Measurements from ENCODE around the gene TMCO2. TPM values are rescaled to one million over a fixed set of nuclear protein-coding genes. Genes with fewer than 3 reads are reported as not detected.

The TMCO2 gene
- total and polyA plus RNA-seq, 2 experiments from 2014 or later: not detected

GRCh38 chr1:40300651-40301050 is 52.9 kb downstream of the TMCO2 start (continued):
- no peak for TF ChIP-seq ETS1 (IDR thresholded peaks at IDR 0.05)
- no peak for TF ChIP-seq ZNF331 (CRISPR knock-in tag; IDR thresholded peaks at IDR 0.05; ENCODE audit: low read depth)
- TF ChIP-seq POLR2AphosphoS5 (IDR thresholded peaks at IDR 0.05; ENCODE audit: low read depth): no peak
- no peak for TF ChIP-seq EZH2 (IDR thresholded peaks at IDR 0.05; ENCODE audit: low read depth, unreplicated experiment)
- no peak for TF ChIP-seq ZNF114 (CRISPR knock-in tag; IDR thresholded peaks at IDR 0.05)

- Mint-ChIP-seq H3K4me1 (peaks cover 6% of the 10 kb centered on the region; the same call in 1 of the 3 replicates), H3K9me3 (no peaks in the 10 kb centered on the region), H3K36me3 (ENCODE audit: low read depth) (no peaks in the 10 kb centered on the region), H3K27me3 (ENCODE audit: insufficient read depth, low read depth, poor library complexity) (peaks cover 13% of the 10 kb centered on the region), H3K27ac (no peak overlapping the region), H3K4me3 (no peak overlapping the region)
- peaks cover 33% of the 10 kb centered on the region for H3K27me3 ChIP-seq (ENCODE audit: insufficient read depth)
- H3K27ac ChIP-seq (ENCODE audit: low read depth): no peak overlapping the region
- no peak overlapping the region for H2AFZ ChIP-seq
- no peaks in the 10 kb centered on the region for H3K36me3 ChIP-seq (ENCODE audit: insufficient read depth)
- DNase-seq (ENCODE audit: low spot score): no peak
- no peak for TF ChIP-seq ZNF462 (CRISPR knock-in tag; IDR thresholded peaks at IDR 0.05)
- TF ChIP-seq CTCF (conservative IDR thresholded peaks at IDR 0.05; ENCODE audit: low read depth in 2 of 2): no peak
- TF ChIP-seq POLR2AphosphoS5 (IDR thresholded peaks at IDR 0.05; ENCODE audit: low read depth): no peak
- TF ChIP-seq ZNF331 (CRISPR knock-in tag; IDR thresholded peaks at IDR 0.05; ENCODE audit: low read depth): no peak
- no peak for TF ChIP-seq JUNB (IDR thresholded peaks at IDR 0.05; ENCODE audit: unreplicated experiment)
- no peak for TF ChIP-seq CREB1 (CRISPR knock-in tag; IDR thresholded peaks at IDR 0.05; ENCODE audit: low read depth)
- no peak for TF ChIP-seq STAT1 (IDR thresholded peaks at IDR 0.05; ENCODE audit: unreplicated experiment)
- no peaks in the 10 kb centered on the region for H4K20me1 ChIP-seq (replicated peaks; ENCODE audit: insufficient read depth)
- no peaks in the 10 kb centered on the region; the same call in 1 of the 2 replicates for H3K4me1 ChIP-seq (ENCODE audit: insufficient read depth)
- no peaks in the 10 kb centered on the region for H3K9me2 ChIP-seq (ENCODE audit: insufficient read depth)
- H3K4me3 ChIP-seq: no peak overlapping the region
- H3K79me2 ChIP-seq (replicated peaks; ENCODE audit: insufficient read depth): no peaks in the 10 kb centered on the region
- H3F3A ChIP-seq (replicated peaks; ENCODE audit: low read depth): no peaks in the 10 kb centered on the region
- no peak for ATAC-seq
- no peak overlapping the region for H3K4me2 ChIP-seq
Observed at GRCh38 chr1:40301066-40301465, 53.3 kb downstream of the TMCO2 start.

Measured in GM23338 (cell line).